WTC11 (cell line): ENCODE data around the gene OTUD4. TPM values are rescaled to one million over a fixed set of nuclear protein-coding genes. Genes with fewer than 3 reads are reported as not detected.
A peak's percentile ranks its signal among the peaks of the same experiment; 100 is the strongest.
"Not testable (repeated sequence)": the region's sequence is repeated elsewhere in the genome, so short reads cannot be mapped to it uniquely, and the experiment has no call there.

Experiments
- ATAC-seq: fragments of 200-7000 bp; cut with Tn5 transposase; 2 replicates; pipeline ENCODE4 v1.10.0; 2021; ENCODE audit warnings: mild to moderate bottlenecking, moderate library complexity
- CTCF ChIA-PET: fragments of 300-600 bp; sonication (Branson Sonifier 250); formaldehyde crosslinking; loops from one replicate; lab custom pipeline; 2021; ENCODE audit warnings: antibody characterized with exemption; lab: Charles Lee
- POLR2A ChIA-PET: fragments of 350-600 bp; sonication (Branson Sonifier 250); formaldehyde crosslinking; loops from one replicate; lab custom pipeline; 2021; ENCODE audit warnings: antibody characterized with exemption; lab: Charles Lee
- DNase-seq: peaks from one replicate; pipeline ENCODE4 v3.0.0; 2021; ENCODE audit warnings: low spot score
- H3K27ac Mint-ChIP-seq: 2 replicates; pipeline ENCODE4 v1.8.0; 2021; ENCODE audit warnings: mixed read lengths
- H3K27me3 Mint-ChIP-seq: 2 replicates; pipeline ENCODE4 v1.8.0; 2021; ENCODE audit warnings: low read depth, mild to moderate bottlenecking, moderate library complexity, mixed read lengths
- H3K36me3 Mint-ChIP-seq: 2 replicates; pipeline ENCODE4 v1.8.0; 2021; ENCODE audit warnings: mixed read lengths
- H3K4me1 Mint-ChIP-seq: 2 replicates; pipeline ENCODE4 v1.8.0; 2022; ENCODE audit warnings: mixed read lengths
- H3K4me3 Mint-ChIP-seq: 2 replicates; pipeline ENCODE4 v1.8.0; 2021; ENCODE audit warnings: mild to moderate bottlenecking, moderate library complexity, mixed read lengths
- H3K9me3 Mint-ChIP-seq: 2 replicates; pipeline ENCODE4 v1.8.0; 2021; ENCODE audit warnings: mixed read lengths
- ESRRA ChIP-seq: sonication (generic); formaldehyde crosslinking; IDR thresholded peaks from 2 replicates; pipeline ENCODE4 v1.8.1; 2022; ENCODE audit warnings: mild to moderate bottlenecking, missing genetic modification reagents, borderline replicate concordance
- FOXP1 ChIP-seq: sonication (generic); formaldehyde crosslinking; IDR thresholded peaks from 2 replicates; pipeline ENCODE4 v1.8.0; 2022; ENCODE audit warnings: missing genetic modification reagents, mild to moderate bottlenecking, moderate library complexity, borderline replicate concordance
- GTF2I ChIP-seq: fragments of 250-450 bp; sonication (Bioruptor Pico); conservative IDR thresholded peaks from 2 replicates; pipeline ENCODE4 v1.4.0; 2021; ENCODE audit warnings: mild to moderate bottlenecking
- IRF2 ChIP-seq: sonication (generic); formaldehyde crosslinking; IDR thresholded peaks from 2 replicates; pipeline ENCODE4 v1.8.0; 2022; ENCODE audit warnings: low read depth, missing genetic modification reagents, borderline replicate concordance
- JAZF1 ChIP-seq: fragments of 250-450 bp; sonication (Bioruptor Pico); IDR thresholded peaks from 2 replicates; pipeline ENCODE4 v1.9.0; 2021; ENCODE audit warnings: moderate library complexity, mild to moderate bottlenecking, inconsistent platforms
- KAT7 ChIP-seq: sonication (generic); formaldehyde crosslinking; IDR thresholded peaks from 2 replicates; pipeline ENCODE4 v1.8.1; 2023; ENCODE audit warnings: missing genetic modification reagents, mild to moderate bottlenecking, borderline replicate concordance
- MXD4 ChIP-seq: fragments of 250-450 bp; sonication (Bioruptor Pico); IDR thresholded peaks from 2 replicates; pipeline ENCODE4 v1.8.0; 2021; ENCODE audit warnings: mild to moderate bottlenecking, moderate library complexity, borderline replicate concordance
- MYBL2 ChIP-seq: sonication (generic); formaldehyde crosslinking; IDR thresholded peaks from 2 replicates; pipeline ENCODE4 v1.8.1; 2023; ENCODE audit warnings: mild to moderate bottlenecking, moderate library complexity, missing genetic modification reagents
- NR1H2 ChIP-seq: sonication (generic); formaldehyde crosslinking; IDR thresholded peaks from 2 replicates; pipeline ENCODE4 v1.9.0; 2021; ENCODE audit warnings: mild to moderate bottlenecking, moderate library complexity, missing genetic modification reagents
- SP1 ChIP-seq: sonication (generic); formaldehyde crosslinking; conservative IDR thresholded peaks from 2 replicates; pipeline ENCODE4 v1.8.1; 2022; ENCODE audit warnings: missing genetic modification reagents
- ZNF219 ChIP-seq: sonication (generic); formaldehyde crosslinking; IDR thresholded peaks from 2 replicates; pipeline ENCODE4 v1.8.0; 2023; ENCODE audit warnings: missing genetic modification reagents, mild to moderate bottlenecking, borderline replicate concordance
- ZNF263 ChIP-seq: sonication (generic); formaldehyde crosslinking; IDR thresholded peaks from 2 replicates; pipeline ENCODE4 v1.8.1; 2022; ENCODE audit warnings: low read depth, mild to moderate bottlenecking, moderate library complexity, missing genetic modification reagents
- total RNA-seq: library from RNA; stranded (reverse); gene quantifications from 3 replicates; pipeline ENCODE4 v1.2.3, GENCODE V29; 2021
- TF ChIP-seq, protein P1 (sequence below): fragments of 200-600 bp; IDR thresholded peaks from 2 replicates; pipeline ENCODE4 v1.8.0; 2022; ENCODE audit warnings: antibody characterized with exemption
- TF ChIP-seq, protein P2 (sequence below): fragments of 250-450 bp; sonication (Bioruptor Pico); IDR thresholded peaks from 2 replicates; pipeline ENCODE4 v1.9.0; 2021; ENCODE audit warnings: mild to moderate bottlenecking
- TF ChIP-seq, protein P3 (sequence below): sonication (generic); formaldehyde crosslinking; IDR thresholded peaks from 2 replicates; pipeline ENCODE4 v1.8.1; 2023; ENCODE audit warnings: mild to moderate bottlenecking, missing genetic modification reagents
- TF ChIP-seq, protein P4 (sequence below): sonication (generic); formaldehyde crosslinking; IDR thresholded peaks from 2 replicates; pipeline ENCODE4 v1.8.0; 2022; ENCODE audit warnings: missing genetic modification reagents
- TF ChIP-seq, protein P5 (sequence below): sonication (generic); formaldehyde crosslinking; IDR thresholded peaks from 2 replicates; pipeline ENCODE4 v1.8.0; 2023; ENCODE audit warnings: missing genetic modification reagents
- TF ChIP-seq, protein P6 (sequence below): sonication (generic); formaldehyde crosslinking; IDR thresholded peaks from 2 replicates; pipeline ENCODE4 v1.8.1; 2022; ENCODE audit warnings: low read depth, missing genetic modification reagents, borderline replicate concordance
- TF ChIP-seq, protein P7 (sequence below): sonication (generic); formaldehyde crosslinking; IDR thresholded peaks from 2 replicates; pipeline ENCODE4 v1.8.1; 2022; ENCODE audit warnings: missing genetic modification reagents, borderline replicate concordance

Gene OTUD4
- total RNA-seq, 1 experiment from 2014 or later: 44.6 TPM

DNA sequence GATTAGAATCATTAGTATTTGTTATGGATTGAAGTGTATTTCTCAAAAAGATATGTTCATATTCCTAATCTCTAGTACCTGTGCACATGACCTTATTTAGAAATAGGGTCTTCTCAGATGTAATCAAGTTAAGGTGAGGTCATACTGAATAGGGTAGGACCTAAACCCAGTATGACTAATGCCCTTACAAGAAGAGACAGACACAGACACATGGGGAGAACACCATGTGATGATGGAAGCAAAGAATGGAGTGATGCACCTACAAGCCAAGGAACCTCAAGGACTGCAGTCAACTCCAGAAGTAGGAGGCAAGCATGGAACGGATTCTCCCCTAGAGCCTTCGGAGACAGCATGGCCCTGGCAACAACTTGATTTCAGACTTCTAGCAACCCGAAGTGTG, 31.4 kb downstream of the OTUD4 start:
- ATAC-seq (no peak), DNase-seq (no peak)
- H3K27ac Mint-ChIP-seq: no peak overlapping the region; the same call in 1 of the 2 replicates
- no peaks in the 10 kb centered on the region for H3K4me1 Mint-ChIP-seq
- H3K36me3 Mint-ChIP-seq: peaks cover 78% of the 10 kb centered on the region
- H3K9me3 Mint-ChIP-seq: no peaks in the 10 kb centered on the region
- H3K4me3 Mint-ChIP-seq: no peak overlapping the region
- POLR2A ChIA-PET: no interaction called here
- no peaks in the 10 kb centered on the region for H3K27me3 Mint-ChIP-seq
- CTCF ChIA-PET: no interaction called here
- no peak for TF ChIP-seq KAT7 (CRISPR knock-in tag)

DNA sequence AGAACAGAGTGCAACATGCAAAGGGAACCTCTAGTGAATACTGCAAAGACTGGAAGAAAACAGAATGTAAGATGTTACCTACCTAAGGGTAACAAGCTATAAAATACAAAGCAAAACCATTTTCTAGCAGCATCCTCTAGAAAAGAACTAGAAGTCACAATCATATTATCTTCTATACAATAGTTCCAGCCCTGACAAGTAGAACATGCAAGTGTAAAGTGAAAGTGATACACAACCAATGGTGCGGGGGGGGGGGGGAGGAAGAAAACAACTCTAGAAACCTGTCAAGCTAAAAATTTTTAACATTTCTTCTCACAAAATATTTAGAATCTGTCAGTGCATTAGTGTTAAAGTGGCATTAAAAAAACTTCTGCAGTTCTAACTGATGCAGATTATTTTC, 44.2 kb downstream of the OTUD4 start:
- H3K27me3 Mint-ChIP-seq, H3K27ac Mint-ChIP-seq, CTCF ChIA-PET, DNase-seq, H3K9me3 Mint-ChIP-seq, H3K4me3 Mint-ChIP-seq, H3K4me1 Mint-ChIP-seq, POLR2A ChIA-PET, ATAC-seq: not testable (repeated sequence)
- peaks cover 40% of the 10 kb centered on the region for H3K36me3 Mint-ChIP-seq

DNA sequence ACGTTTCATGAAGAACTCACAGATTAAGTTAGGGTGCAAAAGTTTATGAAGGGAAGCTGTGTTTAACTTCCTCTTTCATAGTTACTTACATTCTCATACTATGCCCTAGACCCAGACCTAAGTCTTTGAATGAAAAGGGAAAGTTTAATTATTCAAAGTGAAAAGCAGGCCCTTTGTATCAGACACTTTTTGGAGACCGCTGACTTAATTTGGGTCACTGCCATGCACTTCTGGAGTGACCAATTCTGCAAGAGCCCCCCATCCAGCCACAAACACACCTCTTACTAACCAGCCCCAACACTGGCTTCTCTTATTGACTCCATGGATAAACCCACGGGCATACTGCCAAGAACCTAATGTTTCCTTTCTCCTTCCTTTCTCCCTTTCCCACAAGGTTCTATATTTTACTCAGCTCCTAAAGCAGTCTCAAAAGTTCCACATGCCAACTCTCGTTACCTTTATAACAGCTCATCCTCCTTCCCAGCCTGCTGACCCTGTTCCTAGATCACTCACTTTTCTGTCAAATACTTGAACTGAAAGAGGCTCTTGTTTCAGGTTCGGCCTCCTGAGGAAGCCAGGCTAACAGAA, 47.8 kb downstream of the OTUD4 start:
- CTCF ChIA-PET: no interaction called here
- Mint-ChIP-seq H3K27ac (peak overlapping the region; percentile 79), H3K27me3 (no peaks in the 10 kb centered on the region), H3K9me3 (no peaks in the 10 kb centered on the region), H3K36me3 (peaks cover 18% of the 10 kb centered on the region), H3K4me3 (no peak overlapping the region)
- no peak for DNase-seq
- POLR2A ChIA-PET: interaction anchor here (0.7 kb wide), 1 partner anchor 389 kb away, joined by 3 read pairs; no protein-coding TSS in a partner anchor
- TF ChIP-seq, protein P1, sequence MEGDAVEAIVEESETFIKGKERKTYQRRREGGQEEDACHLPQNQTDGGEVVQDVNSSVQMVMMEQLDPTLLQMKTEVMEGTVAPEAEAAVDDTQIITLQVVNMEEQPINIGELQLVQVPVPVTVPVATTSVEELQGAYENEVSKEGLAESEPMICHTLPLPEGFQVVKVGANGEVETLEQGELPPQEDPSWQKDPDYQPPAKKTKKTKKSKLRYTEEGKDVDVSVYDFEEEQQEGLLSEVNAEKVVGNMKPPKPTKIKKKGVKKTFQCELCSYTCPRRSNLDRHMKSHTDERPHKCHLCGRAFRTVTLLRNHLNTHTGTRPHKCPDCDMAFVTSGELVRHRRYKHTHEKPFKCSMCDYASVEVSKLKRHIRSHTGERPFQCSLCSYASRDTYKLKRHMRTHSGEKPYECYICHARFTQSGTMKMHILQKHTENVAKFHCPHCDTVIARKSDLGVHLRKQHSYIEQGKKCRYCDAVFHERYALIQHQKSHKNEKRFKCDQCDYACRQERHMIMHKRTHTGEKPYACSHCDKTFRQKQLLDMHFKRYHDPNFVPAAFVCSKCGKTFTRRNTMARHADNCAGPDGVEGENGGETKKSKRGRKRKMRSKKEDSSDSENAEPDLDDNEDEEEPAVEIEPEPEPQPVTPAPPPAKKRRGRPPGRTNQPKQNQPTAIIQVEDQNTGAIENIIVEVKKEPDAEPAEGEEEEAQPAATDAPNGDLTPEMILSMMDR: no peak
- TF ChIP-seq, protein P2, sequence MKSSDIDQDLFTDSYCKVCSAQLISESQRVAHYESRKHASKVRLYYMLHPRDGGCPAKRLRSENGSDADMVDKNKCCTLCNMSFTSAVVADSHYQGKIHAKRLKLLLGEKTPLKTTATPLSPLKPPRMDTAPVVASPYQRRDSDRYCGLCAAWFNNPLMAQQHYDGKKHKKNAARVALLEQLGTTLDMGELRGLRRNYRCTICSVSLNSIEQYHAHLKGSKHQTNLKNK: no peak
- TF ChIP-seq MYBL2 (CRISPR knock-in tag): no peak
- no peak for TF ChIP-seq IRF2 (CRISPR knock-in tag)
- TF ChIP-seq GTF2I (CRISPR knock-in tag): no peak
- TF ChIP-seq, protein P3, sequence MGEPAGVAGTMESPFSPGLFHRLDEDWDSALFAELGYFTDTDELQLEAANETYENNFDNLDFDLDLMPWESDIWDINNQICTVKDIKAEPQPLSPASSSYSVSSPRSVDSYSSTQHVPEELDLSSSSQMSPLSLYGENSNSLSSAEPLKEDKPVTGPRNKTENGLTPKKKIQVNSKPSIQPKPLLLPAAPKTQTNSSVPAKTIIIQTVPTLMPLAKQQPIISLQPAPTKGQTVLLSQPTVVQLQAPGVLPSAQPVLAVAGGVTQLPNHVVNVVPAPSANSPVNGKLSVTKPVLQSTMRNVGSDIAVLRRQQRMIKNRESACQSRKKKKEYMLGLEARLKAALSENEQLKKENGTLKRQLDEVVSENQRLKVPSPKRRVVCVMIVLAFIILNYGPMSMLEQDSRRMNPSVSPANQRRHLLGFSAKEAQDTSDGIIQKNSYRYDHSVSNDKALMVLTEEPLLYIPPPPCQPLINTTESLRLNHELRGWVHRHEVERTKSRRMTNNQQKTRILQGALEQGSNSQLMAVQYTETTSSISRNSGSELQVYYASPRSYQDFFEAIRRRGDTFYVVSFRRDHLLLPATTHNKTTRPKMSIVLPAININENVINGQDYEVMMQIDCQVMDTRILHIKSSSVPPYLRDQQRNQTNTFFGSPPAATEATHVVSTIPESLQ: no peak
- TF ChIP-seq, protein P4, sequence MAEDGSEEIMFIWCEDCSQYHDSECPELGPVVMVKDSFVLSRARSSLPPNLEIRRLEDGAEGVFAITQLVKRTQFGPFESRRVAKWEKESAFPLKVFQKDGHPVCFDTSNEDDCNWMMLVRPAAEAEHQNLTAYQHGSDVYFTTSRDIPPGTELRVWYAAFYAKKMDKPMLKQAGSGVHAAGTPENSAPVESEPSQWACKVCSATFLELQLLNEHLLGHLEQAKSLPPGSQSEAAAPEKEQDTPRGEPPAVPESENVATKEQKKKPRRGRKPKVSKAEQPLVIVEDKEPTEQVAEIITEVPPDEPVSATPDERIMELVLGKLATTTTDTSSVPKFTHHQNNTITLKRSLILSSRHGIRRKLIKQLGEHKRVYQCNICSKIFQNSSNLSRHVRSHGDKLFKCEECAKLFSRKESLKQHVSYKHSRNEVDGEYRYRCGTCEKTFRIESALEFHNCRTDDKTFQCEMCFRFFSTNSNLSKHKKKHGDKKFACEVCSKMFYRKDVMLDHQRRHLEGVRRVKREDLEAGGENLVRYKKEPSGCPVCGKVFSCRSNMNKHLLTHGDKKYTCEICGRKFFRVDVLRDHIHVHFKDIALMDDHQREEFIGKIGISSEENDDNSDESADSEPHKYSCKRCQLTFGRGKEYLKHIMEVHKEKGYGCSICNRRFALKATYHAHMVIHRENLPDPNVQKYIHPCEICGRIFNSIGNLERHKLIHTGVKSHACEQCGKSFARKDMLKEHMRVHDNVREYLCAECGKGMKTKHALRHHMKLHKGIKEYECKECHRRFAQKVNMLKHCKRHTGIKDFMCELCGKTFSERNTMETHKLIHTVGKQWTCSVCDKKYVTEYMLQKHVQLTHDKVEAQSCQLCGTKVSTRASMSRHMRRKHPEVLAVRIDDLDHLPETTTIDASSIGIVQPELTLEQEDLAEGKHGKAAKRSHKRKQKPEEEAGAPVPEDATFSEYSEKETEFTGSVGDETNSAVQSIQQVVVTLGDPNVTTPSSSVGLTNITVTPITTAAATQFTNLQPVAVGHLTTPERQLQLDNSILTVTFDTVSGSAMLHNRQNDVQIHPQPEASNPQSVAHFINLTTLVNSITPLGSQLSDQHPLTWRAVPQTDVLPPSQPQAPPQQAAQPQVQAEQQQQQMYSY (CRISPR knock-in tag): no peak
- no peak for TF ChIP-seq FOXP1 (CRISPR knock-in tag)
- no peak for TF ChIP-seq ZNF219 (CRISPR knock-in tag)
- TF ChIP-seq MXD4 (CRISPR knock-in tag): no peak
- TF ChIP-seq JAZF1 (CRISPR knock-in tag): no peak
- TF ChIP-seq NR1H2: no peak
- TF ChIP-seq, protein P5, sequence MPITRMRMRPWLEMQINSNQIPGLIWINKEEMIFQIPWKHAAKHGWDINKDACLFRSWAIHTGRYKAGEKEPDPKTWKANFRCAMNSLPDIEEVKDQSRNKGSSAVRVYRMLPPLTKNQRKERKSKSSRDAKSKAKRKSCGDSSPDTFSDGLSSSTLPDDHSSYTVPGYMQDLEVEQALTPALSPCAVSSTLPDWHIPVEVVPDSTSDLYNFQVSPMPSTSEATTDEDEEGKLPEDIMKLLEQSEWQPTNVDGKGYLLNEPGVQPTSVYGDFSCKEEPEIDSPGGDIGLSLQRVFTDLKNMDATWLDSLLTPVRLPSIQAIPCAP (CRISPR knock-in tag): no peak
- TF ChIP-seq, protein P6, sequence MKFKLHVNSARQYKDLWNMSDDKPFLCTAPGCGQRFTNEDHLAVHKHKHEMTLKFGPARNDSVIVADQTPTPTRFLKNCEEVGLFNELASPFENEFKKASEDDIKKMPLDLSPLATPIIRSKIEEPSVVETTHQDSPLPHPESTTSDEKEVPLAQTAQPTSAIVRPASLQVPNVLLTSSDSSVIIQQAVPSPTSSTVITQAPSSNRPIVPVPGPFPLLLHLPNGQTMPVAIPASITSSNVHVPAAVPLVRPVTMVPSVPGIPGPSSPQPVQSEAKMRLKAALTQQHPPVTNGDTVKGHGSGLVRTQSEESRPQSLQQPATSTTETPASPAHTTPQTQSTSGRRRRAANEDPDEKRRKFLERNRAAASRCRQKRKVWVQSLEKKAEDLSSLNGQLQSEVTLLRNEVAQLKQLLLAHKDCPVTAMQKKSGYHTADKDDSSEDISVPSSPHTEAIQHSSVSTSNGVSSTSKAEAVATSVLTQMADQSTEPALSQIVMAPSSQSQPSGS (CRISPR knock-in tag): no peak
- TF ChIP-seq ZNF263 (CRISPR knock-in tag): no peak
- TF ChIP-seq, protein P7, sequence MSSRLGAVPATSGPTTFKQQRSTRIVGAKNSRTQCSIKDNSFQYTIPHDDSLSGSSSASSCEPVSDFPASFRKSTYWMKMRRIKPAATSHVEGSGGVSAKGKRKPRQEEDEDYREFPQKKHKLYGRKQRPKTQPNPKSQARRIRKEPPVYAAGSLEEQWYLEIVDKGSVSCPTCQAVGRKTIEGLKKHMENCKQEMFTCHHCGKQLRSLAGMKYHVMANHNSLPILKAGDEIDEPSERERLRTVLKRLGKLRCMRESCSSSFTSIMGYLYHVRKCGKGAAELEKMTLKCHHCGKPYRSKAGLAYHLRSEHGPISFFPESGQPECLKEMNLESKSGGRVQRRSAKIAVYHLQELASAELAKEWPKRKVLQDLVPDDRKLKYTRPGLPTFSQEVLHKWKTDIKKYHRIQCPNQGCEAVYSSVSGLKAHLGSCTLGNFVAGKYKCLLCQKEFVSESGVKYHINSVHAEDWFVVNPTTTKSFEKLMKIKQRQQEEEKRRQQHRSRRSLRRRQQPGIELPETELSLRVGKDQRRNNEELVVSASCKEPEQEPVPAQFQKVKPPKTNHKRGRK: no peak
- TF ChIP-seq SP1 (CRISPR knock-in tag): no peak
- no peak for TF ChIP-seq ESRRA (CRISPR knock-in tag)
- TF ChIP-seq, all 79 proteins: peak for 0
- no peak for ATAC-seq
- H3K4me1 Mint-ChIP-seq: no peaks in the 10 kb centered on the region
